Smooth muscle cell (in vitro differentiated cells): ENCODE measurements around the gene ACAD9. TPM values are rescaled to one million over a fixed set of nuclear protein-coding genes. Genes with fewer than 3 reads are reported as not detected.
A peak's percentile ranks its signal among the peaks of the same experiment; 100 is the strongest.

ENCODE experiments used
- DNase-seq: peaks from one replicate; lab custom pipeline; 2025; ENCODE audit not compliant: unreplicated experiment; lab: John Stamatoyannopoulos, UW
- H2AFZ ChIP-seq: fragments of 200-600 bp; sonication (generic); 2 replicates; pipeline ENCODE4 v1.6.0; 2016; ENCODE audit warnings: antibody characterized with exemption, low read depth, mild to moderate bottlenecking
- H3F3A ChIP-seq: fragments of 200-600 bp; sonication (generic); 2 replicates; pipeline ENCODE4 v1.6.0; 2017; ENCODE audit warnings: antibody characterized with exemption, low read depth
- H3K27ac ChIP-seq: fragments of 200-600 bp; sonication (generic); 2 replicates; pipeline ENCODE4 v1.5.1; 2016; ENCODE audit warnings: low read depth, mild to moderate bottlenecking
- H3K27me3 ChIP-seq: fragments of 200-600 bp; sonication (generic); 2 replicates; pipeline ENCODE4 v1.6.1; 2016; ENCODE audit warnings: low read depth, mild to moderate bottlenecking
- H3K36me3 ChIP-seq: fragments of 200-600 bp; sonication (generic); 2 replicates; pipeline ENCODE4 v1.5.1; 2016; ENCODE audit warnings: low read depth
- H3K4me1 ChIP-seq: fragments of 200-600 bp; sonication (generic); 2 replicates; pipeline ENCODE4 v1.5.1; 2016; ENCODE audit warnings: low read depth
- H3K4me2 ChIP-seq: fragments of 200-600 bp; sonication (generic); 2 replicates; pipeline ENCODE4 v1.6.0; 2016; ENCODE audit warnings: mild to moderate bottlenecking
- H3K4me3 ChIP-seq: fragments of 200-600 bp; sonication (generic); 2 replicates; pipeline ENCODE4 v1.5.1; 2016; ENCODE audit warnings: mild to moderate bottlenecking
- H3K79me2 ChIP-seq: fragments of 200-600 bp; sonication (generic); 2 replicates; pipeline ENCODE4 v1.6.0; 2016; ENCODE audit warnings: low read depth, mild to moderate bottlenecking
- H3K9ac ChIP-seq: fragments of 200-600 bp; sonication (generic); 2 replicates; pipeline ENCODE4 v1.6.0; 2016; ENCODE audit warnings: low read depth
- H3K9me3 ChIP-seq: fragments of 200-600 bp; sonication (generic); replicated peaks from 2 replicates; pipeline ENCODE4 v1.5.1; 2016; ENCODE audit warnings: low read depth
- H4K20me1 ChIP-seq: fragments of 200-600 bp; sonication (generic); 2 replicates; pipeline ENCODE4 v1.6.0; 2016; ENCODE audit warnings: low read depth
- CTCF ChIP-seq: fragments of 200-600 bp; sonication (generic); IDR thresholded peaks from 2 replicates; pipeline ENCODE4 v1.5.1; 2017; ENCODE audit warnings: borderline replicate concordance, mild to moderate bottlenecking, antibody characterized with exemption; ENCODE audit not compliant: insufficient read depth, poor library complexity, severe bottlenecking
- WGBS: methylation state at CpG from one replicate; pipeline ENCODE4 v1.1.7; 2016; ENCODE audit warnings: low lambda C conversion rate; 5-methylcytosine and 5-hydroxymethylcytosine counted together
- polyA plus RNA-seq: library from polyadenylated mRNA; unstranded; fragments of >200 nt; fragmentation: Nextera tagmentation; extraction: Ambion mirVana; gene quantifications from 2 replicates; pipeline ENCODE4 v1.2.1, GENCODE V29; 2016
- total RNA-seq: library from RNA; depleted of rRNA; stranded (reverse); fragments of >200 nt; gene quantifications from 2 replicates; pipeline ENCODE4 v1.2.3, GENCODE V29; 2014

The ACAD9 gene
- total and polyA plus RNA-seq, 2 experiments from 2014 or later, result 24.4 to 24.5 TPM

GRCh38 chr3:128841926-128842920 is 37.2 kb upstream of the ACAD9 start:
- H3K27me3 ChIP-seq, result no peaks in the 10 kb centered on the region
- no peaks in the 10 kb centered on the region for H3K36me3 ChIP-seq
- no peaks in the 10 kb centered on the region for H3K9me3 ChIP-seq
- H3K4me3 ChIP-seq, result no peak overlapping the region
- 90% methylated on average over 10 of the region's 10 CpGs for WGBS
- H3K4me2 ChIP-seq, result no peak overlapping the region
- peaks cover 3% of the 10 kb centered on the region for H3K4me1 ChIP-seq
- no peak for TF ChIP-seq CTCF
- DNase-seq, result no peak
- H3K9ac ChIP-seq, result no peak overlapping the region
- H4K20me1 ChIP-seq, result no peaks in the 10 kb centered on the region
- no peaks in the 10 kb centered on the region for H3F3A ChIP-seq
- H2AFZ ChIP-seq, result no peak overlapping the region
- H3K27ac ChIP-seq, result no peak overlapping the region
- H3K79me2 ChIP-seq, result no peaks in the 10 kb centered on the region

GRCh38 chr3:128844502-128844901 is 34.9 kb upstream of the ACAD9 start:
- Histone ChIP-seq H4K20me1 (no peaks in the 10 kb centered on the region), H3K9me3 (no peaks in the 10 kb centered on the region), H3K9ac (no peak overlapping the region), H3K27me3 (no peaks in the 10 kb centered on the region), H3K4me1 (peaks cover 3% of the 10 kb centered on the region), H3F3A (no peaks in the 10 kb centered on the region), H3K27ac (no peak overlapping the region), H3K79me2 (no peaks in the 10 kb centered on the region), H3K36me3 (no peaks in the 10 kb centered on the region), H3K4me3 (no peak overlapping the region), H2AFZ (no peak overlapping the region), H3K4me2 (no peak overlapping the region)
- DNase-seq, result no peak
- no peak for TF ChIP-seq CTCF
- 93% methylated on average over 6 of the region's 6 CpGs for WGBS

DNA sequence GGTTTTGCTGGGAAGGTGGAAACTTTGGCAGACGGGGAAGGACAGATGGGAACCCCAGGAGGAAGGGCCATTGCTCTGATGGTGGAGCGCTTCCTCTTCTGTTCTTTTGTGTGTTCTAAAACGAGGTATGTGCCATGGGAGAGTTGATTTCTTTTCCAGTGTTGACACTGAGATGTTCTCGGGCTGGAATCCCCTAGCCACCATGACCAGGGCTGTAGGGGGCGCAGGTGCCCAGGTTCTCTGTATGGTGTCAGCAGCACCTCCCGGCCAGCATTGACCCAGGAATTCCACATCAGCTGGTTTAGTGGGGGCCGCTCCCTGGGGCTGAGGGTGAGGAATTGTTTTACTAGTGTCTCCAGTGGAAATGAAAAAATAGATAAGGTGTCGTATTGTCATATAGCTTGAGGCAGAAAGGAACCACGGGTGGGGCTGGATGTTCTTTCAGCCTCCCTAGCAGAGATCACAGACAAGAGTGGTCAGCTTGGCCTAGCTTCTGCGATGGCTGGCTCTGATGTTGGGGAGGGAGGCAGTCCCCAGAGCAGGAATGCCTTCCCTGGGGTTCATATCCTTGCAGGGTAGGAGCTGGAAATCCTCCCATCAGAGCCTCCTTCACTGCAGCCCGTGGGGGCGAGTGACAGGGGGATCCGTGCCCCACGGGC is 34.2 kb upstream of the ACAD9 start:
- Histone ChIP-seq H3K79me2 (no peaks in the 10 kb centered on the region), H3K9ac (no peak overlapping the region)

More for the DNA sequence above, 34.2 kb upstream of the ACAD9 start:
- Histone ChIP-seq H3K4me2 (peak overlapping the region; percentile 96), H3K27me3 (no peaks in the 10 kb centered on the region), H4K20me1 (no peaks in the 10 kb centered on the region), H3K4me1 (peaks cover 3% of the 10 kb centered on the region), H3K36me3 (no peaks in the 10 kb centered on the region), H3F3A (no peaks in the 10 kb centered on the region), H2AFZ (no peak overlapping the region), H3K9me3 (no peaks in the 10 kb centered on the region), H3K4me3 (peak overlapping the region; percentile 64), H3K27ac (no peak overlapping the region)
- DNase-seq, result no peak
- peak; percentile 7 for TF ChIP-seq CTCF
- WGBS, result 46% methylated on average over 14 of the region's 14 CpGs
